Tibial artery (tissue), 4 donors: ENCODE measurements around the gene BANK1.

Experiments used
- DNase-seq, 2 donors: peaks; one replicate each; pipeline ENCODE4 v3.0.0-alpha.2; 2019
- H3K27ac ChIP-seq, 2 donors: fragments of 200-600 bp; sonication (generic) in 1 of 2; 1 replicate in 1 of 2; 2 replicates in 1 of 2; pipeline ENCODE4 v1.5.1; 2018 to 2019; ENCODE audit warnings: mild to moderate bottlenecking in 1 of 2
- H3K27me3 ChIP-seq, 2 donors: fragments of 200-600 bp; sonication (generic) in 1 of 2; one replicate each; pipeline versions ENCODE4 v1.5.1 to v1.6.0; 2016 to 2019
- H3K36me3 ChIP-seq, 3 donors: fragments of 200-600 bp; sonication (generic) in 2 of 3; one replicate each; pipeline ENCODE4 v1.5.1; 2016 to 2019; ENCODE audit warnings: mild to moderate bottlenecking in 2 of 3
- H3K4me1 ChIP-seq, 4 donors: fragments of 200-600 bp; sonication (generic) in 2 of 4; 1 replicate in 3 of 4; 2 replicates in 1 of 4; pipeline ENCODE4 v1.5.1; 2016 to 2019
- H3K4me3 ChIP-seq, 2 donors: fragments of 200-600 bp; sonication (generic) in 1 of 2; 1 replicate in 1 of 2; 2 replicates in 1 of 2; pipeline ENCODE4 v1.5.1; 2018 to 2019; ENCODE audit warnings: mild to moderate bottlenecking in 2 of 2
- H3K9me3 ChIP-seq, 3 donors: fragments of 200-600 bp; sonication (generic) in 1 of 3; one replicate each; pipeline ENCODE4 v1.5.1; 2016 to 2019
- CTCF ChIP-seq, 2 experiments: fragments of 200-600 bp in 1 of 2; fragments of 450-650 bp in 1 of 2; IDR thresholded peaks; one replicate each; pipeline ENCODE4 v1.5.1; 2017 to 2019; ENCODE audit warnings: antibody characterized with exemption in 2 of 2, mild to moderate bottlenecking in 1 of 2, moderate library complexity in 1 of 2
- intact Hi-C: fragments of 100-400 bp; cut with DNase I; formaldehyde crosslinking; loops from one replicate; pipeline ENCODE4 v1.15.0; 2023; ENCODE audit warnings: low total_unique reads

The BANK1 gene

GRCh38 chr4:102094481-102094880 lies 304.0 kb downstream of the BANK1 start:
- TF ChIP-seq CTCF (IDR thresholded peaks at IDR 0.05) = no peak
- Histone ChIP-seq H3K4me3 (no peak overlapping the region), H3K27ac (no peak overlapping the region), H3K27me3 (no peaks in the 10 kb centered on the region), H3K9me3 (no peaks in the 10 kb centered on the region), H3K4me1 (no peaks in the 10 kb centered on the region), H3K36me3 (no peaks in the 10 kb centered on the region)
- intact Hi-C loops = no loop called here
- no peak for DNase-seq

GRCh38 chr4:102103368-102103767 lies 312.8 kb downstream of the BANK1 start:
- Histone ChIP-seq H3K36me3 (no peaks in the 10 kb centered on the region), H3K4me3 (no peak overlapping the region), H3K27ac (no peak overlapping the region), H3K27me3 (no peaks in the 10 kb centered on the region), H3K9me3 (peaks cover 0 to 30% (median 11%) of the 10 kb centered on the region in 3 donors), H3K4me1 (no peaks in the 10 kb centered on the region)
- intact Hi-C loops = no loop called here
- DNase-seq = no peak
- no peak for TF ChIP-seq CTCF (IDR thresholded peaks at IDR 0.05)

GRCh38 chr4:102104278-102104677 lies 313.7 kb downstream of the BANK1 start:
- H3K9me3 ChIP-seq = peaks cover 0 to 30% (median 11%) of the 10 kb centered on the region in 3 donors
- H3K27ac ChIP-seq = no peak overlapping the region
- H3K4me1 ChIP-seq = no peaks in the 10 kb centered on the region
- no peaks in the 10 kb centered on the region for H3K27me3 ChIP-seq
- no peak for TF ChIP-seq CTCF (IDR thresholded peaks at IDR 0.05)
- no peak for DNase-seq
- H3K4me3 ChIP-seq = no peak overlapping the region
- intact Hi-C loops = no loop called here
- H3K36me3 ChIP-seq = no peaks in the 10 kb centered on the region

GRCh38 chr4:102105983-102106382 lies 315.5 kb downstream of the BANK1 start:
- Histone ChIP-seq H3K36me3 (no peaks in the 10 kb centered on the region), H3K4me1 (no peaks in the 10 kb centered on the region), H3K4me3 (no peak overlapping the region), H3K27ac (no peak overlapping the region), H3K9me3 (peaks cover 0 to 30% (median 11%) of the 10 kb centered on the region in 3 donors), H3K27me3 (no peaks in the 10 kb centered on the region)
- DNase-seq = no peak
- intact Hi-C loops = no loop called here
- TF ChIP-seq CTCF (IDR thresholded peaks at IDR 0.05) = no peak

- no peaks in the 10 kb centered on the region for H3K4me1 ChIP-seq
- no peak for TF ChIP-seq CTCF (IDR thresholded peaks at IDR 0.05)
- no peak overlapping the region for H3K4me3 ChIP-seq
- no peak overlapping the region for H3K27ac ChIP-seq
- no peaks in the 10 kb centered on the region for H3K27me3 ChIP-seq
- H3K36me3 ChIP-seq = no peaks in the 10 kb centered on the region
- no peak for DNase-seq
- H3K9me3 ChIP-seq = no peaks in the 10 kb centered on the region
- intact Hi-C loops = no loop called here
Measured at GRCh38 chr4:102114118-102114630, 323.6 kb downstream of the BANK1 start.

GRCh38 chr4:102116121-102116520 lies 325.6 kb downstream of the BANK1 start:
- no peak for TF ChIP-seq CTCF (IDR thresholded peaks at IDR 0.05)
- H3K4me3 ChIP-seq = no peak overlapping the region
- DNase-seq = no peak
- intact Hi-C loops = no loop called here
- H3K27me3 ChIP-seq = no peaks in the 10 kb centered on the region
- no peak overlapping the region for H3K27ac ChIP-seq
- H3K4me1 ChIP-seq = no peaks in the 10 kb centered on the region
- H3K36me3 ChIP-seq = no peaks in the 10 kb centered on the region
- H3K9me3 ChIP-seq = peaks cover 0 to 7% (median 6%) of the 10 kb centered on the region in 3 donors
